GM19351 (cell line): ENCODE results near the gene TMEM33.

Experiments
- ATAC-seq: cut with Tn5 transposase; IDR thresholded peaks from one replicate; pipeline ENCODE4 v1.9.1; 2021; ENCODE audit warnings: mild to moderate bottlenecking, moderate library complexity; ENCODE audit not compliant: unreplicated experiment

Gene TMEM33

GRCh38 chr4:41994461-41994985, 59.3 kb downstream of the TMEM33 start:
- no peak for ATAC-seq

- no peak for ATAC-seq
Measured at GRCh38 chr4:41998019-41998418, 62.8 kb downstream of the TMEM33 start.

- no peak for ATAC-seq
Measured at GRCh38 chr4:41999321-41999720, 64.1 kb downstream of the TMEM33 start.

- no peak for ATAC-seq
Measured at GRCh38 chr4:42008011-42008786, 73.0 kb downstream of the TMEM33 start.
